Measurements from ENCODE around the gene NAT10.

The NAT10 gene

DNA sequence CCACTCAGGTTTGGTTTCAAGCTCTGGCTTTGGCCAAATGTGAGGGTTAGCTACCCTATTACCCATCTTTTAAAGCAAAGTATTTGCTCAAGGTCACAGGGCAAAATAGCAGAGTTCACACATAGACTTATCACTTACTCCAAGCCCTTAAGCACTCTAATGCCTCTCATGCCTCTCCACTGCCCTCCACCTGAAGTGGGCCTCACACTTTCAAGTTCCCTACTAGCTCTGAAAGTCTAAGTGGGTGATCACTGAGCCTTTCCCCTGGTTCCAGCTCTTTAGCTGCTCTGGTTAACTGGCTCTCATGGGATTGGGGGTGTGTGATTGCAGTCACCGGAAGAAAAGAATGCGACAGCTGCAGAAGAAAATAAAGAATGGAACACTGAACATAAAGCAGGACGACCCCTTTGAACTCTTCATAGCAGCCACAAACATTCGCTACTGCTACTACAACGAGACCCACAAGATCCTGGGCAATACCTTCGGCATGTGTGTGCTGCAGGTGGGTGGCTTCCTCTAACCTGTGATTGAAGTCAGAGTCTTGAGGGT lies 6.4 kb downstream of the NAT10 start:
- no peak for DNase-seq

- no peak for DNase-seq
Measured at GRCh38 chr11:34114014-34114413, 8.6 kb downstream of the NAT10 start.

DNA sequence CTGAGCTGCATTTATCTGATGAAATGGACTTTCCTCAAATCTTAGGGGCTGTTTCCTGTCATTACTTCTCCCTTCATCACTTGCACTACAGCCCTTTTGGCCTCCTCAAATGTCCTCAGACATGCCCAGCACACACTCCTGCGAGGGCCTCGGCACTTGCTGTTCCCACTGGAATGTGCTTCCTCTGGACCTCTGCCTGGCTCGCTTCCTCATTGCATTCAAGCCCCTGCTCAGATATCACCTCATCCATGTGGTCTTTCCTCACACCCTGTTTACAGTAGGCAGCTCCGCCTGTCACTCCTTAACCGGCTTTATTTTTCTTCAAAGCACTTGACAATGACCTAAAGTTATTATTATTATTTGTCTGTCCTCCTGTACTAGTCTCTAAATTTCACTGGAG lies 9.0 kb downstream of the NAT10 start:
- no peak for DNase-seq

GRCh38 chr11:34120651-34121050 lies 15.2 kb downstream of the NAT10 start:
- DNase-seq, result no peak

- DNase-seq, result no peak
Measured at GRCh38 chr11:34124885-34125668, 19.6 kb downstream of the NAT10 start.

DNA sequence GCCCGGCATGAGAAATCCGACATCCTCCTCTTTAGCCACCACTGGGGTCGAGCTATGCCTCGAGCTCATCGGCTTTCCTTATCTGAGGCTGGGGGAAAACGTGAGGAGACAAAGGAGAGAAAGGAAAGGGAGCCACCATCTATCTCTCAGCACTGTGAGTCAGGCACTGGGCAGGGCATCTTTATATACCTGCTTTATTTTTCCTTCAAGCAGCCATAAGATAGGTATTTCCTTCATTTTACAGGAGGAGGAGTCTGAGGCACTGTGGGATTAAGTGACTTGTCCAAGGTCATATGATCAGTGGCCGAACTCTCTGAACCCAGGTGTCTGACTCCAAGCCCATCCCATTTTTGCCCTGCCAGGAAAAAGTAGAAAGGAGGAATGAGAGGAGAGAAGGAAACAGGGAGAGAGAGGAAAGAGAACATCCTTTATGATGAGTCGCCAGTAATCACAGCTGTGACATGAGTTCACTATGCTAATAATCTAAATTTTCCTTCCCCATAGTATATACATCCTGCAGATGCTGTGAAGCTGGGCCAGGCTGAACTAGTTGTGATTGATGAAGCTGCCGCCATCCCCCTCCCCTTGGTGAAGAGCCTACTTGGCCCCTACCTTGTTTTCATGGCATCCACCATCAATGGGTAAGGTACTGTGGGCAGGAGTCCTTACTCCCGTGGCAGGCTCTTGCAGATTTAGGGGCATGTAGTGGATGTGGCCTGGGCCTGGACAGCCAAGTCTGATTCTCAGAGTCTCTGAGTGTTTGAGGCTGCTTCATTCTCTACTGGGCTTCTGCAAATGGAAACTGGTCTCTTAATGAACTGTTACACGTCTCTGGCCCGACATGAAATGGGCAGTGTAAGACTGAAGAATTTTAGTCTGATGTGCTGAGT lies 21.8 kb downstream of the NAT10 start:
- DNase-seq, result no peak

- no peak for DNase-seq
Measured at GRCh38 chr11:34128824-34129223, 23.4 kb downstream of the NAT10 start.

GRCh38 chr11:34132261-34132965 lies 27.0 kb downstream of the NAT10 start:
- DNase-seq, result no peak

- no peak for DNase-seq
Measured at GRCh38 chr11:34134765-34135164, 29.3 kb downstream of the NAT10 start.

GRCh38 chr11:34135439-34135838 lies 30.0 kb downstream of the NAT10 start:
- DNase-seq, result no peak

GRCh38 chr11:34136420-34136819 lies 31.0 kb downstream of the NAT10 start:
- DNase-seq, result no peak

DNA sequence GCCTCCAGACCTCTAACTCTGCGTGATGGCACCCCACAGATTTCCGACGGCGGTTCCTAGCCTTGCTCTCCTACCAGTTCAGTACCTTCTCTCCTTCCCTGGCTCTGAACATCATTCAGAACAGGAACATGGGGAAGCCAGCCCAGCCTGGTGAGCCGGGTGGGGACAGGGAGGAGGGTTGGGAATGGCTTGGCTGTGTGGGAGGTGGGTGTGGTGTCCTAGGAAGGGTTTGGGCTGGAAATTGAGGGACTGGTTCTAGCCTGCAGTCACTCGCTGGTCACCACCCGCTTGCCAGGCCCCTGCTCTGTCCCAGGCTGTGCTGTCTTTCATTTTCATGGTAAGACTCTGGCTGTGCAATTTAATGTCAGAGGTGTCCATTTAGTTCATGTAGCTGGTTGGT lies 33.9 kb downstream of the NAT10 start:
- DNase-seq, result no peak

DNA sequence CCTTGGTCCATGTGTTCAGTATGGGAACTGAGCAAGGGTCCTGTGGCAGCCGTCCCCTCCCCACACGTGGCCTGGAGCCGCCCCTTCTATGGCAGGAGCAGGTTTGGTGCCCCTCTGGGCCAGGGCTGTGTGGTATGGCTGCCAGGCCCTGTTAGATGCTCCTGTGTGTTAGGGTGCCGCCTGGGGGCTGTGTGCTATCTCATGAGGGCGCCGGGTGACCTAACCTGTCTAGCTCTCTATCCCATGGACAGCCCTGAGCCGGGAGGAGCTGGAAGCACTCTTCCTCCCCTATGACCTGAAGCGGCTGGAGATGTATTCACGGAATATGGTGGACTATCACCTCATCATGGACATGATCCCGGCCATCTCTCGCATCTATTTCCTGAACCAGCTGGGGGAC lies 34.7 kb downstream of the NAT10 start:
- DNase-seq, result no peak

DNA sequence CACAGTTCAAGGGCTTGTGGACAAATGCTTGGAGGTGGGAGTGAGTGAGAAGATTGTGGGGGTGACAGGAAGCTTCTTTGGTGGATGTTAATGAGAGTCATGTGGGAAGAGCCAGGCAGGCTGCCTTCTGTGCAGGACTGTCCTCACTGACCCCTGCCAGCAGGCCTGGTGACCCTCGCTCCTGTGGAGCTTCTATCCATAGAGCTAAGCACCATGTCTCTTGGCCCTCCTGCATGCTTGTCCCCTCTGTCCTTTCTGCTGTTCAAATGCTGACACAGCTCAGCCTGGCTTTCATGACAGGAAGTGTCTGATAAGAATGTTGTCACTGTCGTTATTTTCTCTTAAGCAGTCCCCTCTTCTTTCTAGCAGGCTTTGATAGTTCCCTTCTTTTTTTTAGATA lies 37.6 kb downstream of the NAT10 start:
- no peak for DNase-seq

GRCh38 chr11:34145073-34145472 lies 39.6 kb downstream of the NAT10 start:
- DNase-seq, result no peak

DNA sequence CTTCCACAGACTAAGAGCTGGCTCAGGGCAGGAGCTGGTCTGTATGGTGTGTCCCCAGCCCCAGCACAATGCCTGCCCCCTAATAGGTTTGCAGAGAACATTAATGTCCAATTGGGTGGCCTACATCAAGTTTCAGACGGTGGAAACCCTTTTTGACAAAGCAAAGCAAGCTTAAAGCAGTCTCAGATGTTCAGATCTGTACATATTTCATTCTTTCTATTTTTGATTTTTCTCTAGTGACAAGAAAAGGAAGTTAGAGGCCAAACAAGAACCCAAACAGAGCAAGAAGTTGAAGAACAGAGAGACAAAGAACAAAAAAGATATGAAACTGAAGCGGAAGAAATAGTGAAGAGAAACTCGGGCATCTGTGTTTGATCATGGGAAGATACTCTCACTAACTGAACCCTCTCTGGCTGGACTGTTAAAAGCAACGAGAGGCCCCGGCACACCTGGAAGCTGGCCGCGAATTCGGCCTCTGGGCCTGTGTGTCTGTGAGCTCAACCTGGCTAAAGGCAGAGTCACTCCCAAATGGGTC lies 40.5 kb downstream of the NAT10 start:
- no peak for DNase-seq

GRCh38 chr11:34146411-34146810 lies 41.0 kb downstream of the NAT10 start:
- DNase-seq, result no peak

DNA sequence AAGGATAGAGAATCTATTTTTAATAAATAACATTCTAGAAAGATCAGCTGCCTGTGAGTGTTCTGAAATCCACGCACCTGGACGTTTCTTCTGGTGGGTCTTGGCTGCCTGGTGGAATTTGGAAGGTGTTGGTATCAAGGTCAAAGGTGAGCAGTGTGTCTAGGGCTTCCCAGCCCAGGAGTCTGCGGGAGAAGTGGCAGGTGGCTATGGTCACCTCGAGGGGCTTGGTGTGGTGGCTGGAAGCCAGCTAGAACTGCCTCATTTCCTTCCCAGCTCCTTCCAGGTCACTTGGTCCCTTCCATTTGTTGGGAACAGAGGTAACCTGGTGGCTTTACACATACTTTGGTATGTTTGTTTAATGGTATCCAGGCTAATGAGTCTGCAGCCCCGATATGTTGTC lies 41.4 kb downstream of the NAT10 start:
- DNase-seq, result no peak

DNA sequence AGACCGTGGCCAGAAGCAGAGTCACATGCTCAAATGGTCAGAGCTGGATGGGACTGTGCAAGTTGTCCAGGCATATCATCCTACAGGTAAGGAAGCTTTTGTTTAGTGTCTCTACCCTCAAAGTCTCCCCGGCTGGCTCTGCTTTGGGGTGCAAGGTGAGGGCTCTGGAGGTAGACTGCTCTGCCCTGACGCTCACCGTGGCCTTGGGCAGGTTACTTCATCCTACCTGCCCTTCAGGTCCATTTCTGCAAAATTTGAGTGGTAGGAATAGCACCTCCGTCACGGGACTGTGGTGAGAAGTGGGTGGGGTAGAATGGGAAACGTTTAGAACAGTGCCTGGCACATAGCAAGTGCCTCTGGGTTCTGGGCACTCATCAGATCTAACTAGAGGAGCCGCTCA lies 42.2 kb downstream of the NAT10 start:
- DNase-seq, result no peak

GRCh38 chr11:34148504-34149165 lies 43.2 kb downstream of the NAT10 start:
- DNase-seq, result peak; percentile 22

DNA sequence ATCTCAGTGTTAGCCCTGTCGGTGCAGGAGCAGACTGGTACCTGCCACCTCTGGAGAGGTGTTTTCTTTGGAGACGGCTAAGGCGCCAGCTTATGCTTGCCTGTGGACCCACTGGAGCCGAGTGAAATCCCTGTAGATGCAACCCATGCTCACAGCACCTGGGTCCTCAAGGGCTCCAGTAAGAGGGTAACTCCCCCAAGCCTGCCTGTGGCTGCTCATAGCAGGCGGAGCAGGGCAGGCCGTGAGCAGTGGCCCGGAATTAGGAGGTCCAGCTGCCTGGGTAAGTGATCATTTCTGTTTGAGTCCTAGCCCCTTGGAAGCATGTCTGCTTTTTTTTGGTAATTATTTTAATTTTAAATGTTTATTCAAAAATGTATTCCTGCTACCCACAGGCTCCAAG lies 43.8 kb downstream of the NAT10 start:
- DNase-seq, result peak; percentile 15

GRCh38 chr11:34149786-34150185 lies 44.4 kb downstream of the NAT10 start:
- no peak for DNase-seq

All from right forelimb (tissue), 1 donor.